ENCODE results near the gene CSGALNACT2. TPM values are rescaled to one million over a fixed set of nuclear protein-coding genes. Genes with fewer than 3 reads are reported as not detected.

Gene CSGALNACT2
- total and polyA plus RNA-seq, 2 of the 13 experiments (the other 11 are each of a cell fraction or from before 2014, with no cell fraction given), result 3.3 to 7.1 TPM

DNA sequence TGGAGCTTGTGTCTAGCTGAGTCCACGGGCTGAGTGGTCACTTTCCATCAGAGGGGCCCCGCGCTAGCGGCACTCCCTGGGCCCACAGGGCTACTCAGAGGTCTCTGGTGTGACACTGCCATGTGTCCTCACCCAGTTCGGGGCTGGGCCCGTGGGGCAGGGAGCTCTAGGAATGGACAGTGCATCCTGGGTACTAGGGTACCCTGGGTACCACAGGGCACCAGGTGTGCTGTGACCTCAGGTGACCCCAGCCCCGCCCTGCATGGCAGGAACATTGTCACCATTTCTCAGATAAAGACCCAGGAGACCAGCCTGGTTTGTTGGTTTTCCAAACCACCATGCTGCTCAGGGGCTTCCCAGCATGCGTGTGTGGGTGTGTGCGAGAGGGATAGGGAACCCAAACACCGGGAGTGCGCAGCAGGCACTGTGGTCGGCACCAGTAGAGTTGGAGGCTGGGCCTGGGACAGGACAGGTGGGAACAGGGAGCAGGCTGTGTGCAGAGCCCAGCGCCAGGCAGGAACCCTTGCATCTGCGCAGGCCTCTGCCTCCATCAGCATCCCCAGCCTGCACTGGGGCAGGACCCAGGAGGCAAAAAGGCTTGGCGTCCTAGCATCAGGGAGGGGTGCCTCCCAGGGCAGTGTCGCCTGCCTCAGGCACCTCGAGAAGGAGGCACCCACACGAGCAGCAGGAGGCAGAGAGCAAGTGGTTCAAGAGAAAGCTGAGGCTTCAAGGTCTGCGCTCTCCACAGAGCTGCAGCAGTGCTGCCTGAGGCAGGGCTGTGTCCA, 19.4 kb upstream of the CSGALNACT2 start:
- Histone ChIP-seq H3K9me3 (ENCODE audit: low read length) (no peaks in the 10 kb centered on the region), H3K9ac (ENCODE audit: insufficient read depth, low read depth, low read length) (no peak overlapping the region), H3K27me3 (ENCODE audit: control insufficient read depth in 1 of 2, insufficient read depth in 2 of 2, low read length in 2 of 2) (peaks cover 0 to 49% of the 10 kb centered on the region in 2 experiments; a peak in 4 of 5 replicates), H2AFZ (ENCODE audit: low read length) (no peak overlapping the region), H3K4me2 (ENCODE audit: low read depth, low read length) (no peak overlapping the region), H4K20me1 (ENCODE audit: insufficient read depth, low read length) (no peaks in the 10 kb centered on the region), H3K36me3 (replicated peaks in 1 of 2; ENCODE audit: control insufficient read depth in 1 of 2, insufficient read depth in 2 of 2, low read length in 2 of 2) (no peaks in the 10 kb centered on the region), H3K4me1 (ENCODE audit: insufficient read depth, low read length) (no peaks in the 10 kb centered on the region), H3K79me2 (ENCODE audit: insufficient read depth, low read length) (no peaks in the 10 kb centered on the region), H3K27ac (ENCODE audit: extremely low read length, insufficient read depth, low read length) (no peak overlapping the region), H3K4me3 (replicated peaks in 1 of 3; ENCODE audit: insufficient read depth in 1 of 3, low read depth in 2 of 3, low read length in 3 of 3) (no peak overlapping the region)
- ATAC-seq (no peak), DNase-seq (ENCODE audit: low spot score) (no peak), FAIRE-seq (no peak)
- CTCF ChIA-PET (ENCODE audit: low intra/inter-chr PET ratio, low total read pairs), result no interaction called here
- intact Hi-C loops (cut with micrococcal nuclease; ENCODE audit: unreplicated experiment) (no loop called here), in situ Hi-C loops (cut with HindIII; ENCODE audit: extremely low pct_ligation_motif_present, low pct_unique_long_range_greater_than_20kb) (no loop called here)
- POLR2A ChIA-PET, result no interaction called here
- 11% methylated on average over 6 of the region's 19 CpGs for WGBS (ENCODE audit: low lambda C conversion rate)
- TF ChIP-seq ZNF3 (CRISPR knock-in tag; IDR thresholded peaks at IDR 0.05) (no peak), KLF9 (CRISPR knock-in tag; IDR thresholded peaks at IDR 0.05; ENCODE audit: low read depth) (no peak), ZNF501 (CRISPR knock-in tag; IDR thresholded peaks at IDR 0.05) (no peak), YEATS2 (CRISPR knock-in tag; IDR thresholded peaks at IDR 0.05; ENCODE audit: borderline replicate concordance) (no peak), SP1 (IDR thresholded peaks at IDR 0.05) (no peak), SP1 (CRISPR knock-in tag; IDR thresholded peaks at IDR 0.05) (no peak), USF2 (IDR thresholded peaks at IDR 0.05; ENCODE audit: low read depth, low read length) (no peak), USF2 (CRISPR knock-in tag; IDR thresholded peaks at IDR 0.05; ENCODE audit: borderline replicate concordance) (no peak), ZFP36L1 (CRISPR knock-in tag; IDR thresholded peaks at IDR 0.05) (no peak), SP4 (CRISPR knock-in tag; IDR thresholded peaks at IDR 0.05) (no peak), TBP (CRISPR knock-in tag; IDR thresholded peaks at IDR 0.05) (no peak), ATRX (CRISPR knock-in tag; IDR thresholded peaks at IDR 0.05; ENCODE audit: borderline replicate concordance) (no peak), POGK (CRISPR knock-in tag; conservative IDR thresholded peaks at IDR 0.05) (no peak)
- TF ChIP-seq, protein P1, sequence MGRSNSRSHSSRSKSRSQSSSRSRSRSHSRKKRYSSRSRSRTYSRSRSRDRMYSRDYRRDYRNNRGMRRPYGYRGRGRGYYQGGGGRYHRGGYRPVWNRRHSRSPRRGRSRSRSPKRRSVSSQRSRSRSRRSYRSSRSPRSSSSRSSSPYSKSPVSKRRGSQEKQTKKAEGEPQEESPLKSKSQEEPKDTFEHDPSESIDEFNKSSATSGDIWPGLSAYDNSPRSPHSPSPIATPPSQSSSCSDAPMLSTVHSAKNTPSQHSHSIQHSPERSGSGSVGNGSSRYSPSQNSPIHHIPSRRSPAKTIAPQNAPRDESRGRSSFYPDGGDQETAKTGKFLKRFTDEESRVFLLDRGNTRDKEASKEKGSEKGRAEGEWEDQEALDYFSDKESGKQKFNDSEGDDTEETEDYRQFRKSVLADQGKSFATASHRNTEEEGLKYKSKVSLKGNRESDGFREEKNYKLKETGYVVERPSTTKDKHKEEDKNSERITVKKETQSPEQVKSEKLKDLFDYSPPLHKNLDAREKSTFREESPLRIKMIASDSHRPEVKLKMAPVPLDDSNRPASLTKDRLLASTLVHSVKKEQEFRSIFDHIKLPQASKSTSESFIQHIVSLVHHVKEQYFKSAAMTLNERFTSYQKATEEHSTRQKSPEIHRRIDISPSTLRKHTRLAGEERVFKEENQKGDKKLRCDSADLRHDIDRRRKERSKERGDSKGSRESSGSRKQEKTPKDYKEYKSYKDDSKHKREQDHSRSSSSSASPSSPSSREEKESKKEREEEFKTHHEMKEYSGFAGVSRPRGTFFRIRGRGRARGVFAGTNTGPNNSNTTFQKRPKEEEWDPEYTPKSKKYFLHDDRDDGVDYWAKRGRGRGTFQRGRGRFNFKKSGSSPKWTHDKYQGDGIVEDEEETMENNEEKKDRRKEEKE (IDR thresholded peaks at IDR 0.05), result no peak
- TF ChIP-seq, protein P2, sequence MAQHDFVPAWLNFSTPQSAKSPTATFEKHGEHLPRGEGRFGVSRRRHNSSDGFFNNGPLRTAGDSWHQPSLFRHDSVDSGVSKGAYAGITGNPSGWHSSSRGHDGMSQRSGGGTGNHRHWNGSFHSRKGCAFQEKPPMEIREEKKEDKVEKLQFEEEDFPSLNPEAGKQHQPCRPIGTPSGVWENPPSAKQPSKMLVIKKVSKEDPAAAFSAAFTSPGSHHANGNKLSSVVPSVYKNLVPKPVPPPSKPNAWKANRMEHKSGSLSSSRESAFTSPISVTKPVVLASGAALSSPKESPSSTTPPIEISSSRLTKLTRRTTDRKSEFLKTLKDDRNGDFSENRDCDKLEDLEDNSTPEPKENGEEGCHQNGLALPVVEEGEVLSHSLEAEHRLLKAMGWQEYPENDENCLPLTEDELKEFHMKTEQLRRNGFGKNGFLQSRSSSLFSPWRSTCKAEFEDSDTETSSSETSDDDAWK (CRISPR knock-in tag; IDR thresholded peaks at IDR 0.05), result no peak
- no TSS peak for BruUV-seq (replicated peaks)

Measured in HepG2 (cell line).